Omental fat pad (tissue), 4 donors: Measurements from ENCODE around the gene PTPRG. TPM values are rescaled to one million over a fixed set of nuclear protein-coding genes. Genes with fewer than 3 reads are reported as not detected.
"Not testable (repeated sequence)": the region's sequence is repeated elsewhere in the genome, so short reads cannot be mapped to it uniquely, and the experiment has no call there.

ENCODE experiments used
- ATAC-seq: fragments of 150-250 bp; one replicate; pipeline ENCODE4 v1.9.1; 2016; ENCODE audit warnings: mild to moderate bottlenecking, moderate library complexity; ENCODE audit not compliant: low FRiP score
- DNase-seq: peaks from one replicate; pipeline ENCODE4 v3.0.0-alpha.2; 2019; ENCODE audit warnings: low spot score
- CTCF ChIP-seq, 3 donors: fragments of 450-650 bp; IDR thresholded peaks; one replicate each; pipeline ENCODE4 v1.5.1; 2016 to 2017; ENCODE audit warnings: antibody characterized with exemption in 3 of 3, mild to moderate bottlenecking in 3 of 3, moderate library complexity in 2 of 3
- total RNA-seq, 4 donors: library from RNA; depleted of rRNA; stranded (reverse); fragments of >200 nt; gene quantifications; one replicate each; pipeline ENCODE4 v1.1.0, GENCODE V29; 2016

PTPRG gene
- total RNA-seq, 4 donors from 2014 or later = 90.0 to 172 (median 104) TPM

DNA sequence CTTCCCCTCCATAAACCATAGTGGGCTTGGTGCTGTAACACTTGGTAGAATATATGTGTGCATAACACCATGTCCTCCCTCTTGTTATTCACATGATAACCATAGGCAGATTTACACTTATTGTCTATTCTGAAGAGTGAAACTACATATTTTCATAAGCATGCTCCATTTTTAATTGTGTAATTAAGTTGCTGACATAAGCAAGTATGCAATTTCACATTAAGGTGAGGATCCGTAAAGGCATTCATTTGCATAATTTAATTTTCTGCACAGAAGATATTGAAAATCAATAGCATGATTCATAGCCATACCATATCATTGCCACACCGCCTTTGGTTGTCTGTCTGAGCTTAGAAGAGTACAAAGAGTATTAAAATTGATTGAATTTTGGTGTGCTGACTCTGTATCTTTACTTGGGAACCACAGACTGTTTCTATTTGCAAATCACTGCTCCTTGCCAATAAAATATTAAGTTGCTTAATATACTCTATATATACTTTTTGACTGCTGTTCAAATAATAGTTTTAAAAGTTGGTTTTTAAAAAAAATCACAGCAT is 182.4 kb downstream of the PTPRG start:
- no peak for TF ChIP-seq CTCF (IDR thresholded peaks at IDR 0.05)
- DNase-seq (no peak), ATAC-seq (no peak)

DNA sequence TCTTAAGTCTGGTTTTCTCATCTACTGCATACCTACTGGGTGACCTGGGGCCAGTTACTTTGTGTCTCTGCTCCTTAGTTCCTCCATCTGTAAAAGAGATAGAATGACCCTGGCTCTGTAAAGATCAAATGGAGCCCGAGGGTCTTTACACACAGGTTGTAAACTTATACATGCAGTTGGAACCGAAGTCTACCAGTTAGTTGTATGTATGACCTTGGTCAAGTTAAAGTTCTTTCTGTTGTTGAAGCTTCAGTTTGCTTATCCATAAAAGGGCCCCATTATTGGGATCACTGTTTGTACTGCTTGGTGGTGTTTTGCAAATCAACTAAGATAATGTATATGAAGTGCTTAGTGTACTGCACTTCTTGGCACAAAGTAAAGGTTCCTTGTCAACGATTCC is 186.9 kb downstream of the PTPRG start:
- no peak for TF ChIP-seq CTCF (IDR thresholded peaks at IDR 0.05)
- no peak for DNase-seq
- no peak for ATAC-seq

GRCh38 chr3:61750766-61751165 is 189.4 kb downstream of the PTPRG start:
- no peak for DNase-seq
- TF ChIP-seq CTCF (IDR thresholded peaks at IDR 0.05) = no peak
- no peak for ATAC-seq

- no peak for DNase-seq
- no peak for ATAC-seq
- TF ChIP-seq CTCF (IDR thresholded peaks at IDR 0.05) = no peak
Observed at GRCh38 chr3:61758839-61759238, 197.5 kb downstream of the PTPRG start.

DNA sequence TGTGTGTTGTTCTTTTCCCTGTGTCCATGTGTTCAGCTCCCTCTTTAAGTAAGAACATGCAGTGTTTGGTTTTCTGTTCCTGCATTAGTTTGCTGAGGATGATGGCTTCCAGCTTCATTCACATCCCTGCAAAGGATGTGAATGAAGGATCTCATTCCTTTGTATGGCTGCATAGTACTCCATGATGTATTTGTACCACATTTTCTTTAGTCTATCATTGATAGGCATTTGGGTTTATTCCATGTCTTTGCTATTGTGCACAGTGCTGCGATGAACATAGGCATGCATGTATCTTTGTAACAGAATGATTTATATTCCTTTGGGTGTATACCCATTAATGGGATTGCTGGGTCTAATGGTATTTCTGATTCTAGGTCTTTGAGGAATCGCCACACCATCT is 199.4 kb downstream of the PTPRG start:
- not testable (repeated sequence) for DNase-seq, ATAC-seq

- DNase-seq = no peak
- no peak for ATAC-seq
- TF ChIP-seq CTCF (IDR thresholded peaks at IDR 0.05) = no peak
Observed at GRCh38 chr3:61761694-61762430, 200.5 kb downstream of the PTPRG start.

DNA sequence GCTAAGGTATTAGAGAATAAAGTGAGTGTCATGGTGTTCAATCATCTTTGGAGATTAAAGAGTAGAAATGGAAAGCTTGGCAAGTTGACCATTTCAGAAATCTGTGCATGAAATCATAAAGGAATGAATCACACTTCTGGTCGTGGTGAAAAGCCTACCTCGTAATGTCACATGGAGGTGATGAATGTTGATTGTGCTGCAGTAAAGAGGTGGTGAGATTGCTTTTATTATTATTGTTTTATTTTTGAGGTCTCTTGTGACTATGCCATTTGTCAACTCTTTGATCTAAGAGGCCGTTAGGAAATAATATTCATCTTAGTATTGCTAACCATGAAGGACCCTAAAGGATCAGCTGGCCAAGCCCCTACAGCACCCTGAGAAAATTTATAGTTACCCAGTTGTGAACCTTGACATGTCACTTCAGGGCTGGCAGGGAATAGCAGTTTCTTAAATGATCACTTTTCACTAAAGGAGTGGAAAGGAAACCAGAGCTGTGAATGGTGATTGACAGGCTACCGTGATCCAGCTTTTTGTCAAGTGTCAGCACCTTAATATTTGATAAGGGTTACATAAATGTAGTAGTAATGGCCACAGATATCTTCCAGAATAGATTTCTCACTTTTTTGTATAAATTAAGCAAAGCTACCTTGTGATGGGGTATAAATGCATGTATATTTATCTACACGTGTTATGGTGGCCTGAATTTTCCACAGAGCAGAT is 203.9 kb downstream of the PTPRG start:
- ATAC-seq = no peak
- no peak for TF ChIP-seq CTCF (IDR thresholded peaks at IDR 0.05)

More for the DNA sequence above, 203.9 kb downstream of the PTPRG start:
- DNase-seq = no peak
